HPDE6-E6E7 (cell line): Measurements from ENCODE around the gene MKKS.
A peak's percentile ranks its signal among the peaks of the same experiment; 100 is the strongest.
"Not testable (repeated sequence)": the region's sequence is repeated elsewhere in the genome, so short reads cannot be mapped to it uniquely, and the experiment has no call there.

Experiments used
- DNase-seq: peaks from one replicate; pipeline ENCODE4 v3.0.0; 2011; ENCODE audit warnings: missing footprints; ENCODE audit errors: extremely low spot score

Gene MKKS

GRCh38 chr20:10449270-10449669, 15.2 kb upstream of the MKKS start:
- DNase-seq = no peak

GRCh38 chr20:10448270-10449156, 14.5 kb upstream of the MKKS start:
- DNase-seq = no peak

GRCh38 chr20:10447028-10447427, 13.0 kb upstream of the MKKS start:
- peak; percentile 76 for DNase-seq

- DNase-seq = no peak
These were observed 11.7 kb upstream of the MKKS start for GRCh38 chr20:10445758-10446157.

GRCh38 chr20:10443936-10444335, 9.9 kb upstream of the MKKS start:
- DNase-seq = no peak

- DNase-seq = no peak
These were observed 4.2 kb upstream of the MKKS start for GRCh38 chr20:10438217-10438616.

GRCh38 chr20:10436053-10436699, 2.2 kb upstream of the MKKS start:
- no peak for DNase-seq

GRCh38 chr20:10434832-10435812, 1.1 kb upstream of the MKKS start, which contains the start of gene SLX4IP:
Gene SLX4IP (plus strand): TSS chr20:10435305. CDS start chr20:10458205, 22,900 bp downstream.
- DNase-seq = peak; percentile 91

GRCh38 chr20:10434467-10434831, 427 bp upstream of the MKKS start:
- DNase-seq = peak; percentile 97

- DNase-seq = no peak
These were observed 904 bp downstream of the MKKS start for GRCh38 chr20:10433014-10433622.

GRCh38 chr20:10432079-10432478, 1.9 kb downstream of the MKKS start:
- no peak for DNase-seq

GRCh38 chr20:10430704-10431103, 3.3 kb downstream of the MKKS start:
- no peak for DNase-seq

GRCh38 chr20:10430000-10430466, 4.0 kb downstream of the MKKS start:
- no peak for DNase-seq

- DNase-seq = no peak
These were observed 4.5 kb downstream of the MKKS start for GRCh38 chr20:10429443-10429981.

GRCh38 chr20:10428008-10428407, 6.0 kb downstream of the MKKS start:
- no peak for DNase-seq

- no peak for DNase-seq
These were observed 6.8 kb downstream of the MKKS start for GRCh38 chr20:10427060-10427692.

- no peak for DNase-seq
These were observed 10.3 kb downstream of the MKKS start for GRCh38 chr20:10423735-10424134.

- peak; percentile 86 for DNase-seq
These were observed 14.4 kb downstream of the MKKS start for GRCh38 chr20:10419550-10420133.

- not testable (repeated sequence) for DNase-seq
These were observed 16.8 kb downstream of the MKKS start for GRCh38 chr20:10417218-10417617.

- DNase-seq = peak; percentile 58
These were observed 18.9 kb downstream of the MKKS start for GRCh38 chr20:10415013-10415650.
